Measurements from ENCODE around the gene FXYD6.
A peak's percentile ranks its signal among the peaks of the same experiment; 100 is the strongest.
"Not testable (repeated sequence)": the region's sequence is repeated elsewhere in the genome, so short reads cannot be mapped to it uniquely, and the experiment has no call there.

Gene FXYD6

GRCh38 chr11:117816151-117816741 lies 60.2 kb downstream of the FXYD6 start:
- DNase-seq (ENCODE audit: low spot score), result peak; percentile 42

- DNase-seq (ENCODE audit: low spot score), result no peak
These were observed 61.1 kb downstream of the FXYD6 start for GRCh38 chr11:117815262-117815803.

- DNase-seq (ENCODE audit: low spot score), result no peak
These were observed 61.6 kb downstream of the FXYD6 start for GRCh38 chr11:117814766-117815261.

- no peak for DNase-seq (ENCODE audit: low spot score)
These were observed 62.2 kb downstream of the FXYD6 start for GRCh38 chr11:117814204-117814765.

- DNase-seq (ENCODE audit: low spot score), result not testable (repeated sequence)
These were observed 66.4 kb downstream of the FXYD6 start for GRCh38 chr11:117810056-117810451.

- DNase-seq (ENCODE audit: low spot score), result peak; percentile 69
These were observed 67.0 kb downstream of the FXYD6 start for GRCh38 chr11:117809236-117810055.

GRCh38 chr11:117808784-117809183 lies 67.7 kb downstream of the FXYD6 start:
- DNase-seq (ENCODE audit: low spot score), result no peak

GRCh38 chr11:117807482-117808327 lies 68.8 kb downstream of the FXYD6 start:
- peak; percentile 86 for DNase-seq (ENCODE audit: low spot score)

GRCh38 chr11:117806846-117807245 lies 69.6 kb downstream of the FXYD6 start:
- no peak for DNase-seq (ENCODE audit: low spot score)

- no peak for DNase-seq (ENCODE audit: low spot score)
These were observed 71.4 kb downstream of the FXYD6 start for GRCh38 chr11:117805045-117805444.

GRCh38 chr11:117803896-117804295 lies 72.6 kb downstream of the FXYD6 start:
- DNase-seq (ENCODE audit: low spot score), result no peak

GRCh38 chr11:117799634-117800033 lies 76.8 kb downstream of the FXYD6 start:
- DNase-seq (ENCODE audit: low spot score), result no peak

GRCh38 chr11:117796872-117797529 lies 79.5 kb downstream of the FXYD6 start, which contains the start of gene DSCAML1:
TSS of gene DSCAML1 (minus strand) at chr11:117797216. CDS start at chr11:117797079, 137 bp downstream.
- DNase-seq (ENCODE audit: low spot score), result peak; percentile 31

- no peak for DNase-seq (ENCODE audit: low spot score)
These were observed 80.0 kb downstream of the FXYD6 start for GRCh38 chr11:117796456-117796871.

- no peak for DNase-seq (ENCODE audit: low spot score)
These were observed 80.6 kb downstream of the FXYD6 start for GRCh38 chr11:117795638-117796455.

- DNase-seq (ENCODE audit: low spot score), result no peak
These were observed 81.5 kb downstream of the FXYD6 start for GRCh38 chr11:117794772-117795629.

GRCh38 chr11:117794135-117794534 lies 82.3 kb downstream of the FXYD6 start:
- no peak for DNase-seq (ENCODE audit: low spot score)

GRCh38 chr11:117793583-117793982 lies 82.9 kb downstream of the FXYD6 start:
- DNase-seq (ENCODE audit: low spot score), result no peak

GRCh38 chr11:117792992-117793391 lies 83.5 kb downstream of the FXYD6 start:
- no peak for DNase-seq (ENCODE audit: low spot score)

Measured in GM03348 (cell line).